Tibial artery (tissue), 4 donors: ENCODE measurements around the gene CDH4.
A peak's percentile ranks its signal among the peaks of the same experiment; 100 is the strongest.

ENCODE experiments used
- DNase-seq, 2 donors: peaks; one replicate each; pipeline ENCODE4 v3.0.0-alpha.2; 2019
- H3K27ac ChIP-seq, 2 donors: fragments of 200-600 bp; sonication (generic) in 1 of 2; 1 replicate in 1 of 2; 2 replicates in 1 of 2; pipeline ENCODE4 v1.5.1; 2018 to 2019; ENCODE audit warnings: mild to moderate bottlenecking in 1 of 2
- H3K27me3 ChIP-seq, 2 donors: fragments of 200-600 bp; sonication (generic) in 1 of 2; one replicate each; pipeline versions ENCODE4 v1.5.1 to v1.6.0; 2016 to 2019
- H3K36me3 ChIP-seq, 3 donors: fragments of 200-600 bp; sonication (generic) in 2 of 3; one replicate each; pipeline ENCODE4 v1.5.1; 2016 to 2019; ENCODE audit warnings: mild to moderate bottlenecking in 2 of 3
- H3K4me1 ChIP-seq, 4 donors: fragments of 200-600 bp; sonication (generic) in 2 of 4; 1 replicate in 3 of 4; 2 replicates in 1 of 4; pipeline ENCODE4 v1.5.1; 2016 to 2019
- H3K4me3 ChIP-seq, 2 donors: fragments of 200-600 bp; sonication (generic) in 1 of 2; 1 replicate in 1 of 2; 2 replicates in 1 of 2; pipeline ENCODE4 v1.5.1; 2018 to 2019; ENCODE audit warnings: mild to moderate bottlenecking in 2 of 2
- H3K9me3 ChIP-seq, 3 donors: fragments of 200-600 bp; sonication (generic) in 1 of 3; one replicate each; pipeline ENCODE4 v1.5.1; 2016 to 2019
- intact Hi-C: fragments of 100-400 bp; cut with DNase I; formaldehyde crosslinking; loops from one replicate; pipeline ENCODE4 v1.15.0; 2023; ENCODE audit warnings: low total_unique reads
- TF ChIP-seq, protein P1 (sequence below), 2 experiments: fragments of 200-600 bp in 1 of 2; fragments of 450-650 bp in 1 of 2; IDR thresholded peaks; one replicate each; pipeline ENCODE4 v1.5.1; 2017 to 2019; ENCODE audit warnings: antibody characterized with exemption in 2 of 2, mild to moderate bottlenecking in 1 of 2, moderate library complexity in 1 of 2

CDH4 gene

DNA sequence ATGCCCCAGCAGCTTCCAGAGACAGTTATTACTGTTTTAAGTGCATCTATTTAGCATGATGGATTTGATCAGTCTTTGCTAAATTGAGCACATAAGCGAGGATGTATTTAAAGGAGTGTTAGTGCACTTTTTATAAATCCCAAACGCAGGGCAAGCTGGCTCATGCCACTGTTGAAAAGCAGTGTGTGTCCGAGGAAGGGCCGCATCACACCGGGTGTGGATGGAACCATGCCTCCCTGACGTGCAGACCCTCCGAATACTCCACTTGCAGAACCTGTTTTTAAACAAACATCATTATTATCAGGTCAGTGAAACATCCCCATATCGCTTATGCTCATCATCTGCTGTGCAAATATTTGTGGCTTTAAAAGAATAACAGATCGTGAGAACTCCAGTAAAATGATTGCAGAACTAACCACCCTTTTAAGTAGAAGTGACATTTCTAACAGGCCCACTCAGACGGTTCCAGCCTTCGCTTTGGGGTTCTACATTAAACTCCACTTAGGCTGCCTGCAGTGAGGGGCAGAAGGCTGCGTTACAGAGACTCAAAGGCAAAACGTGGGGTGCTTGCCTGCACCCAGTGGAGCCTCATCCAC is 190.1 kb downstream of the CDH4 start:
- Histone ChIP-seq H3K27ac (no peak overlapping the region), H3K9me3 (no peaks in the 10 kb centered on the region), H3K27me3 (peaks cover 0 to 6% of the 10 kb centered on the region in 2 donors), H3K4me3 (no peak overlapping the region), H3K4me1 (peaks cover 0 to 11% (median 6%) of the 10 kb centered on the region in 4 donors), H3K36me3 (no peaks in the 10 kb centered on the region)
- TF ChIP-seq, protein P1, sequence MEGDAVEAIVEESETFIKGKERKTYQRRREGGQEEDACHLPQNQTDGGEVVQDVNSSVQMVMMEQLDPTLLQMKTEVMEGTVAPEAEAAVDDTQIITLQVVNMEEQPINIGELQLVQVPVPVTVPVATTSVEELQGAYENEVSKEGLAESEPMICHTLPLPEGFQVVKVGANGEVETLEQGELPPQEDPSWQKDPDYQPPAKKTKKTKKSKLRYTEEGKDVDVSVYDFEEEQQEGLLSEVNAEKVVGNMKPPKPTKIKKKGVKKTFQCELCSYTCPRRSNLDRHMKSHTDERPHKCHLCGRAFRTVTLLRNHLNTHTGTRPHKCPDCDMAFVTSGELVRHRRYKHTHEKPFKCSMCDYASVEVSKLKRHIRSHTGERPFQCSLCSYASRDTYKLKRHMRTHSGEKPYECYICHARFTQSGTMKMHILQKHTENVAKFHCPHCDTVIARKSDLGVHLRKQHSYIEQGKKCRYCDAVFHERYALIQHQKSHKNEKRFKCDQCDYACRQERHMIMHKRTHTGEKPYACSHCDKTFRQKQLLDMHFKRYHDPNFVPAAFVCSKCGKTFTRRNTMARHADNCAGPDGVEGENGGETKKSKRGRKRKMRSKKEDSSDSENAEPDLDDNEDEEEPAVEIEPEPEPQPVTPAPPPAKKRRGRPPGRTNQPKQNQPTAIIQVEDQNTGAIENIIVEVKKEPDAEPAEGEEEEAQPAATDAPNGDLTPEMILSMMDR (IDR thresholded peaks at IDR 0.05): no peak
- DNase-seq: peak in 1 of 2 donors; percentile 48
- intact Hi-C loops: no loop called here

DNA sequence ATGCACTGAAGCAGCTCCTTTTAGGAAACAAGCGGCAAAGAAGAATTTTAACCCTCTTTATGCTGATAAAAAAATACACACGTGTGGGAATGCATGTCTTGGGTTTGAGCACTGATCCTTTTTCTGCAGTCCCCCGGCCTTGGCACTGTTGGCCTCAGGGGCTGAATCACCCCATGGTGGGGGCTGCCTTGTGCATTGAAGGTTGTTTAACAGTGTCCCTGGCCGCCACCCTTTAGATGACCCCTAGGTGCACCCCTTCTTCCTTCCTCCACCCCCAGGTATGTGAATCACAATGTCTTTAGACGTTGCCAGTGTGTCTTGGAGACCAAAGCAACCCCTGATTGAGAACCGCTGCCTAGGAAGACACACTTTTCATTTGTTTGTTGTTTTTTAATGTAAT is 190.7 kb downstream of the CDH4 start:
- TF ChIP-seq, protein P1 (IDR thresholded peaks at IDR 0.05): no peak
- no peaks in the 10 kb centered on the region for H3K9me3 ChIP-seq
- H3K4me1 ChIP-seq: peaks cover 0 to 8% (median 2%) of the 10 kb centered on the region in 4 donors
- H3K27ac ChIP-seq: no peak overlapping the region
- intact Hi-C loops: no loop called here
- no peak overlapping the region for H3K4me3 ChIP-seq
- DNase-seq: peak in 1 of 2 donors; percentile 40
- peaks cover 0 to 6% of the 10 kb centered on the region in 2 donors for H3K27me3 ChIP-seq
- no peaks in the 10 kb centered on the region for H3K36me3 ChIP-seq

DNA sequence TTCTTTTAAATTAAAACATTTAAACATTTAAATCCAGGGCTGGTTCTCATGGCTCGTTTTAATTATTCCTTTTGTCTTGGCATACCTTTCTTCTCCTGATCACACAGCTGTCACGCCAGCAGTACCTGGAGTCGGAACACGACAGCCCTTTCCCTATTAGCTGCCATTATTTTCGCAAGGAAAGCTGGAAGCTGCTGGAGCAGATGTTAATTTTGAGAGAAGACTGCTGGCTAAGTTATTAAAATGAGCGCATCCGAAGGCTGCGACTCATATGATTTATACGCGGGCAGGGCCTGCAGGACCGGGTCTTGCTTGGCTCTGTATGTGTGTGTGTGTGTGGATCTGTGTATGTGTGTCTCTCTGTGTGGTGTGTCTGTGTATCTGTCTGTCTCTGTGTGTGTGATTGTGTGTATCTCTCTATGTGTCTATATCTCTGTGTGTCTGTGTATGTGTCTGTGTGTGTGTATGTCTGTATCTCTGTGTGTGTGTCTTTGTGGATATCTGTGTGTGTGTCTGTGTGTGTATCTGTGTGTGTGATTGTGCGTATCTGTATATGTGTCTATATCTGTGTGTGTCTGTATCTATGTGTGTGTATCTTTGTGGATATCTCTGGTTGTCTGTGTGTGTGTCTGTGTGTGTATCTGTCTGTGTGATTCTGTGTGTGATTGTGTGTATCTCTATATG is 191.5 kb downstream of the CDH4 start:
- TF ChIP-seq, protein P1 (IDR thresholded peaks at IDR 0.05): no peak
- no peaks in the 10 kb centered on the region for H3K36me3 ChIP-seq
- H3K4me3 ChIP-seq: no peak overlapping the region
- peak in 1 of 2 donors; percentile 7 for DNase-seq
- H3K27ac ChIP-seq: no peak overlapping the region
- peaks cover 0 to 2% (median 0%) of the 10 kb centered on the region in 4 donors for H3K4me1 ChIP-seq
- H3K27me3 ChIP-seq: peaks cover 0 to 6% of the 10 kb centered on the region in 2 donors
- no peaks in the 10 kb centered on the region for H3K9me3 ChIP-seq
- intact Hi-C loops: no loop called here

DNA sequence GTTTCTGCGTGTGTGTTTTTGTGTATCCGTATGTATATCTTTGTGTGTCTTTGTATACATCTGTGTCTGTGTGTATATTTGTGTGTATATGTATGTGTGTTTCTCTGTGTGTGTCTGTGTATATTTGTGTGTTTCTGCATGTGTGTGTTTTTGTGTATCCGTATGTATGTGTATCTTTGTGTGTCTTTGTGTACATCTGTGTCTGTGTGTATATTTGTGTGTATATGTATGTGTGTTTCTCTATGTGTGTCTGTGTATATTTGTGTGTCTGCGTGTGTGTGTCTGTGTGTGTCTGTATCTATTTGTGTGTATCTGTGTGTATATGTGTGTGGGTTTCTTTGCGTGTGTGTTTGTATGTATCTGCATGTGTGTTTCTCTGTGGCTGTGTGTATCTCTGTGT is 192.6 kb downstream of the CDH4 start:
- intact Hi-C loops: no loop called here
- H3K4me1 ChIP-seq: no peaks in the 10 kb centered on the region
- H3K36me3 ChIP-seq: no peaks in the 10 kb centered on the region
- DNase-seq: no peak
- no peaks in the 10 kb centered on the region for H3K9me3 ChIP-seq
- peaks cover 0 to 6% of the 10 kb centered on the region in 2 donors for H3K27me3 ChIP-seq
- H3K27ac ChIP-seq: no peak overlapping the region
- no peak overlapping the region for H3K4me3 ChIP-seq
- TF ChIP-seq, protein P1 (IDR thresholded peaks at IDR 0.05): no peak

DNA sequence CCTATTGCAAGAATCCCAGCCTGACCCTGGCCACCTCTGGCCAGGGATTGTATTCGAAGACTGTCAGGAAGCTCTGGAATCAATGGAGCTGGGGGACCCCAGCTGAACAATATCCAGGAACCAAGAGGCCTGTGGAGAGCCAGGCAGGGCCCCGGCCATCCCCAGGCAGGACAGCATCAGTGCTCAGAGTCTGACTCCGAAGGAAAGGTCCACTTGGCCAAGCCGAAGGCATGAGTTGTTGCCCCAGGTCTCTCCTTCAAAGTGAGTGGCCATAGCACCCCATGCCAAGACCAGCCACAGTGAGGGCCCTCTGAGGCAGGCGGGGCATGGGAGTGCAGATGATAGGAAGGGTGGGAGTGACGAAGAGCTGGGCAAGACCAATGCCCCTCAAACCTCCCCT is 193.1 kb downstream of the CDH4 start:
- intact Hi-C loops: no loop called here
- TF ChIP-seq, protein P1 (IDR thresholded peaks at IDR 0.05): no peak

More for the DNA sequence above, 193.1 kb downstream of the CDH4 start:
- no peak overlapping the region for H3K27ac ChIP-seq
- no peaks in the 10 kb centered on the region for H3K4me1 ChIP-seq
- H3K27me3 ChIP-seq: peaks cover 0 to 6% of the 10 kb centered on the region in 2 donors
- no peaks in the 10 kb centered on the region for H3K36me3 ChIP-seq
- no peak overlapping the region for H3K4me3 ChIP-seq
- peak in 1 of 2 donors; percentile 48 for DNase-seq
- H3K9me3 ChIP-seq: no peaks in the 10 kb centered on the region
